Activated naive CD8-positive, alpha-beta T cell (primary cell): Measurements from ENCODE around the gene PAPOLG.
"Not testable (repeated sequence)": the region's sequence is repeated elsewhere in the genome, so short reads cannot be mapped to it uniquely, and the experiment has no call there.

ENCODE experiments used
- H3K27ac Mint-ChIP-seq: one replicate; pipeline ENCODE4 v1.8.0; 2021; ENCODE audit warnings: mixed read lengths
- H3K27me3 Mint-ChIP-seq: one replicate; pipeline ENCODE4 v1.8.0; 2021; ENCODE audit warnings: mixed read lengths
- H3K36me3 Mint-ChIP-seq: one replicate; pipeline ENCODE4 v1.8.0; 2021; ENCODE audit warnings: mixed read lengths
- H3K4me1 Mint-ChIP-seq: one replicate; pipeline ENCODE4 v1.8.0; 2021; ENCODE audit warnings: low read depth, mixed read lengths
- H3K4me3 Mint-ChIP-seq: one replicate; pipeline ENCODE4 v1.8.0; 2021; ENCODE audit warnings: mild to moderate bottlenecking, mixed read lengths
- H3K9me3 Mint-ChIP-seq: one replicate; pipeline ENCODE4 v1.8.0; 2021; ENCODE audit warnings: low read depth, mixed read lengths

PAPOLG gene

DNA sequence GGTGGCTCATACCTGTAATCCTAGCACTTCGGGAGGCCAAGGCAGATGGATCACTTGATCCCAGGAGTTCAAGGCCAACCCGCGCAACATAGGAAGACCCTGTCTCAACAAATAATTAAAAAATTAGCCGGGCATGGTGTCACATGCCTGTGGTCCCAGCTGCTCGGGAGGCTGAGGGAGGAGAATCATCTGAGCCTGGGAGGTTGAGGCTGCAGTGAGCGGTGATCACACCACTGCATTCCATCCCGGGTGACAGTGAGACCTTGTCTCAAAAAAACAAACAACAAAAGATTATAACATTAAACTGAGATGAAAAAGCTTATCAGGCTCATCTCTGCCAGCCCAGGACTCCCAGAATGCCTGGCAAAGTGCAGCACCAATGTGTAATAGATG, 50.5 kb downstream of the PAPOLG start:
- peak overlapping the region; percentile 93 for H3K27ac Mint-ChIP-seq
- no peaks in the 10 kb centered on the region for H3K27me3 Mint-ChIP-seq
- no peaks in the 10 kb centered on the region for H3K9me3 Mint-ChIP-seq
- H3K36me3 Mint-ChIP-seq: peaks cover 3% of the 10 kb centered on the region
- H3K4me1 Mint-ChIP-seq: peaks cover 51% of the 10 kb centered on the region
- H3K4me3 Mint-ChIP-seq: peak overlapping the region; percentile 64

DNA sequence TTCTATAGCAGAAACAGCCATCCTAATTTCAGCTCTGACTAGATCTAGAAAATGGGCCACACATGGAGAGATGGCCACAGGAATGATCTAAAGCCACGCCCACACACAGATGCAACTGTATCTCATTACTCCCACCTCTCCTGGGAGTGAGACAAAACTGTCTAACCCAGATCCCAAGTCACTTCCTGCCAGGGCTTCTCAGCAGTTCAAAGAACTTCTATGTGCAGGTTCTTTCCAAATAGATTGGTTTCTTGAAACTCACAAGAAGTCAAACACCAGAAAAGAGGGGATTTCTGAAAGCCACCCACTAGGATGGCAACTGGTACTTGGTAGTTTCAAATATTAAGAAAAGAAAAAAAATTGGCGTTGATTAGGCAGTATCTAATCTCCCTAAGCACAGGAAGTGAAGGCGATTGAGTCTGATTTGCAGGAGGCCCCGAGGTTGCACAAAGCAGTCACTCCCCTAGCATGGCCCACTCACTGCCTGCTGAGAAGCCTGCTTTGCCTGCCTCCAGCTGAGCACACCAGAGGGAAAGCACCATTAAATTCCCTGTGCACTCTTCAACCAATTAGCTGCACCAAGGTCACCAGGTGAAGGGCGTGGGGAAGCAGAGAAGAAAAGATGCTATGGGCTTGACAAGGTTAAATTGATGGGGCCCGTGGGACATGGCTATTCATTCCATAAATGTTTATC, 51.1 kb downstream of the PAPOLG start:
- Mint-ChIP-seq H3K36me3 (peaks cover 3% of the 10 kb centered on the region), H3K9me3 (no peaks in the 10 kb centered on the region), H3K27ac (peak overlapping the region; percentile 93), H3K4me3 (peak overlapping the region; percentile 64), H3K4me1 (peaks cover 51% of the 10 kb centered on the region), H3K27me3 (no peaks in the 10 kb centered on the region)

DNA sequence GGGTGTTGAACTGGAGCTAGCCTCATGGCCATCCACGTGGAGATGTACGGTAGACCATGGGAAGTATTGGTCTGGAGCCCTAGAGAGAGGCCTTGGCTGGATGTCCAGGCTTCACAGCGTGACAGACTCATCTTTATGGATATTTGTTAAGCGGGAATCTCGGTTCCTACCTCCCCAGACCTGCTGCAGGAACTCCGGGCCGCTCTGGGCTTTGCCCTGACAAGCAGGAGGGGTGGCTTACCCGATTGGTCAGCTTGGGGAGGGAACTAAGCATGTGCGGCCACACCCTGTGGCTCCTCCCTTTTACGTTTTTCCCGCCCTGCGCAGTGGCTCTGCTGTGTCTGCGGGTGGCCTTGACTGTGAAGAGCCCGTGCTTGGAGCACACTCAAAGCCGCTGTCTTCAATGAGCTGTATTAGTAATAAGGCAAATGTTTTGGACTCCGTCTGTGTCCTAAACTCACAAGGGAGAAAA, 52.3 kb downstream of the PAPOLG start:
- H3K9me3 Mint-ChIP-seq: no peaks in the 10 kb centered on the region
- H3K36me3 Mint-ChIP-seq: peaks cover 3% of the 10 kb centered on the region
- no peaks in the 10 kb centered on the region for H3K27me3 Mint-ChIP-seq
- H3K4me1 Mint-ChIP-seq: peaks cover 51% of the 10 kb centered on the region
- H3K4me3 Mint-ChIP-seq: no peak overlapping the region
- peak overlapping the region; percentile 93 for H3K27ac Mint-ChIP-seq

DNA sequence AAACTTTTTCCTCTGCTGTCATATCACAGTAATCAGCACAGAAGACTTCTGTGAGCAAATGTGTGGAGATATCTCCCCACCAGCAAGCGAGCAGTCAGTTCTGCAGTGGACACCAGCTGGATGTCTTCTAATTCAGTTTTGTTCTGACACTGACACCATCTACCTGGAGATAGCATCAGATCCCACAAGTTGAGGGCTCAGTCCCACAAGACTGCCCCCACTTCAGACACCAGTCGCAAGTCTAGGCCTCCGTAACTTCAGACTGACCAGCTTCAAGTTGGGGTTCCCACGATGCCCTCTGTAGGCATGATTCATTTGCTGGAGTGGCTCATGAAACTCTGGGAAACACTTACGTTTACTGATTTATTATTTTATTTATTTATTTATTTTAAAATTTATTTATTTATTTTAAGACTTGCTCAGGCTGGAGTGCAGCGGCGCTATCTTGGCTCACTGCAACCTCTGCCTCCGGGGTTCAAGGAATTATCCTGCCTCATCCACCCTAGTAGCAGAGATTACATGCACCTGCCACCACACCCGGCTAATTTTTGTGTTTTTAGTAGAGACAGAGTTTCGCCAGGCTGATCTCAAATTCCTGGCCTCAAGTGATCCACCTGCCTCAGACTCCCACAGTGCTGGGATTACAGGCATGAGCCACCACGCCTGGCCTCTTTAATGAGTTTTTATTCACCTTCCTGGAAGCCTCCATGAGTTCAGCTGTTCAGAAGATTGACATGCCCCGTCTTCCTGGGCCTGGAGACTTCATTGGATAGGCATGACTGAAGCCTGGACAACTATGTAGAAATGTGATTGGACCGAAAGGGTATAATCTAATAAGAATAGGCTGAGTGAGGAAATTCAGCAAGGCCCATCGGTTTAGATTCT, 55.7 kb downstream of the PAPOLG start:
- Mint-ChIP-seq H3K9me3 (no peaks in the 10 kb centered on the region), H3K27ac (no peak overlapping the region), H3K36me3 (peaks cover 3% of the 10 kb centered on the region), H3K4me3 (no peak overlapping the region), H3K4me1 (peaks cover 34% of the 10 kb centered on the region), H3K27me3 (no peaks in the 10 kb centered on the region)

DNA sequence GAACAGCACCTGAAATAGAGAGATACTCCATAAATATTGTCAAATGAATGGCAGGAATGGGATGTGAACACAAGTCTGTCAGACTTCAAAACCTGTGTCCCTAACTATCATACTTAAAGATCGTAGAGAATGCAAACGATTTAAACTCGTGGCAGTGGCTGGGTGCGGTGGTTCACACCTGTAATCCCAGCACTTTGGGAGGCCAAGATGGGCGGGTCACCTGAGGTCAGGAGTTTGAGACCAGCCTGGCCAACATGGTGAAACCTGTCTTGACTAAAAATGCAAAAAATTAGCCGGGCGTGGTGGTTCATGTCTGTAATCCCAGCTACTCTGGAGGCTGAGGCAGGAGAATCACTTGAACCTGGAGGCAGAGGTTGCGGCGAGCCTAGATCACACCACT, 61.1 kb downstream of the PAPOLG start:
- Mint-ChIP-seq H3K4me1 (peaks cover 47% of the 10 kb centered on the region), H3K27ac (peak overlapping the region; percentile 61)
- H3K36me3 Mint-ChIP-seq, H3K27me3 Mint-ChIP-seq, H3K4me3 Mint-ChIP-seq, H3K9me3 Mint-ChIP-seq: not testable (repeated sequence)

DNA sequence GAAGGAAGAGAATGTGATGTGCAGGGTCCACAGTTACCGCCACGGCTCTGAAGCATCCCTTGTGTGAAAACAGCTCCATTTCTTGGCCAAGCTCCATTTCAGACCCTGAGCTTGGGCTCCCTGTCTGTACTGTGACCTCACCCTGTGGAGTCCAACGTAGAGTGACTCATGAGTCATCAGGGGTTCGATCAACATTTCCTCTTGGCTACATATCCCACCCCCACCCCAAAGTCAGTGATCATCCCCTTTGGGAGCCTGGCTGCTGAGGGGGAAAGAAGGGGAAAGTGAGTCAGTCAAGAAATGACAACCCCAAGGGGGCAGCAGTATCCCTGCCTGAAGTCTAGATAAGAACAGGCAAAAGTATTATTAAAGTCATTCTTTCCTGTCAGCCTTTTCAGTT, 62.2 kb downstream of the PAPOLG start:
- Mint-ChIP-seq H3K27ac (peak overlapping the region; percentile 90), H3K27me3 (no peaks in the 10 kb centered on the region), H3K9me3 (no peaks in the 10 kb centered on the region), H3K4me1 (peaks cover 47% of the 10 kb centered on the region), H3K4me3 (peak overlapping the region; percentile 61), H3K36me3 (no peaks in the 10 kb centered on the region)

DNA sequence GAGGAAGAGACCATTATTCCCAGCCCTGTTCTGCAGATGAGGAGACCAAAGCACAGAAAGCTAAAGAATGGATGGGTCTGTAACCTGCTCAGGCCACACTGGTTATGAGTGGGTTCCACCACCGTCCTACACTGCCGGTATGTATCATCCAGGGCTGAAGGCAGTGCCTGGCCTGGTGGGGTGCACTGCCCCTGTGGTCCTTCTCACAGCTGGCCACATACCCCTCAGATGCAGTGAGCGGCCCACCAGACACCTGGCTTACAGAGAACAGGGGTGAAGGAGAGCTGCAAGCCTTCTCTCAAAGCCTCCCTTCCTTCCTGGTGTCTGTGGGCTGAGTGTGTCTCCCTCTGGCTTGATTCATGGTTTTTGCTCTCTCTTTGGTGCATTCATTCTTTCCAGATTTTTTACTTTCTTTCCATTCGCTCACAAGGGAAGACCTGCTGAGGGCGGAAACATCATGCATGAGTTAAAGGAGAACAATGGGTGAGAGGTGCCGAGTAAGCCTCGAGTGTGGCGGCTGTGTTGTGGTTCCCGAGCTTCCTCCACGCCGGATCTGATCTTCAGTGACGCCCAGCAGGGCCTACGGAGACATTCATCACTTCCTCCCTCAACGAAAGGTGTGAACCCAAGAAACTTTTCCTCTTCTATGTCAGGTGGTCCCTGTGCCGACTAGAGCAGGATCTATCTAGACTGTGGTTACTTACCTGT, 63.2 kb downstream of the PAPOLG start:
- Mint-ChIP-seq H3K4me3 (peak overlapping the region; percentile 69), H3K27me3 (no peaks in the 10 kb centered on the region), H3K4me1 (peaks cover 47% of the 10 kb centered on the region), H3K27ac (peak overlapping the region; percentile 90), H3K9me3 (no peaks in the 10 kb centered on the region), H3K36me3 (no peaks in the 10 kb centered on the region)

DNA sequence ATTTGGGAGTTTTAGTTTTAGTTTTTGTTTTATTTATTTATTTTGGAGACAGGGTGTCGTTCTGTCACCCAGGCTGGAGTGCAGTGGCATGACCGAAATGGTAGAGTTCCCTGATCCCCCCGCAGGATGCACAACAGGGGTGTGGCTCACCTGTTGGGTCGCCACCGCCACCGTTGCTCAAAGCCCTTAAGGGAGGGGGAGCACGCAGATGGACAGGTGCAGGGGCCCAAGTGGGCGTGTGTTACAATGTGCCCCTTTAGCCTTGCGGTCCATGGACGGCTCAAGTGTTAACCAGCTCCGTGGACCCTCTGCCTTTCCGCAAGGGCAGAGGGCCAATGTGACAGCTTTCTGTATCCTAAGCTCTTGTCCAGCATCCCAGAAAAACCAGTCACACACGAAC, 63.9 kb downstream of the PAPOLG start:
- peaks cover 47% of the 10 kb centered on the region for H3K4me1 Mint-ChIP-seq
- no peaks in the 10 kb centered on the region for H3K9me3 Mint-ChIP-seq
- H3K36me3 Mint-ChIP-seq: no peaks in the 10 kb centered on the region
- no peaks in the 10 kb centered on the region for H3K27me3 Mint-ChIP-seq
- peak overlapping the region; percentile 90 for H3K27ac Mint-ChIP-seq
- peak overlapping the region; percentile 69 for H3K4me3 Mint-ChIP-seq

DNA sequence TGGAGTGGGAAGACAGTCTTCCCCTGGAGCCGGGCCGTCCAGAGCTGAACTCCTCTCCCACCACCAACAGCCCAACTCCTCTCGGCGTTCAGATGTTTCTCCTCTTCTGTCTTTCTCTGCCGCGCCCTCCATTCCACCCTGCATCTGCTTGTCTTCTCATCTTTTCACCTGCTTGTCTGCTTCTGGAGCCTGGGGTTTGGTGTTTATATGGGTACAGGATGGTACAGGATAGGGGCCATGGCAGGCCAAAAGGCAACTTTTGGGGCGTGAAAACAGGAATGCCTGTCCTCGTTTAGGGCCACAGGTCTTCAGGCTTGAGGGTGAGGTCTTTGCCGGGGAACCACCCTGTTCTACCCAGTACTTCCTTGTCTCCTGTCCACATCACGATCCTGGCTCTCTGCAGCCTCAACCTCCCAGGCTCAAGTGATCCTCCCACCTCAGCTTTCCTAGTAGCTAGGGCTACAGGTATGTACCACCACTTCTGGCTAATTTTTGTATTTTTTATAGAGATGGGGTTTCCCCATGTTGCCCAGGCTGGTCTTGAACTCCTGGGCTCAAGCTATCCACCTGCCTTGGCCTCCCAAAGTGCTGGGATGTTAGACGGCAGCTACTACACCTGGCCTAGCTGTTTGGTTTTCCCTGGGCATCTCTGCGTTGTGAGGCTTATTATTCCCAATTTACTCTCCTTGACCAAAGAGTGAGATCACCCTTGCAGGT, 64.5 kb downstream of the PAPOLG start:
- Mint-ChIP-seq H3K27me3 (no peaks in the 10 kb centered on the region), H3K27ac (peak overlapping the region; percentile 90), H3K4me1 (peaks cover 47% of the 10 kb centered on the region), H3K36me3 (no peaks in the 10 kb centered on the region), H3K9me3 (no peaks in the 10 kb centered on the region), H3K4me3 (no peak overlapping the region)

DNA sequence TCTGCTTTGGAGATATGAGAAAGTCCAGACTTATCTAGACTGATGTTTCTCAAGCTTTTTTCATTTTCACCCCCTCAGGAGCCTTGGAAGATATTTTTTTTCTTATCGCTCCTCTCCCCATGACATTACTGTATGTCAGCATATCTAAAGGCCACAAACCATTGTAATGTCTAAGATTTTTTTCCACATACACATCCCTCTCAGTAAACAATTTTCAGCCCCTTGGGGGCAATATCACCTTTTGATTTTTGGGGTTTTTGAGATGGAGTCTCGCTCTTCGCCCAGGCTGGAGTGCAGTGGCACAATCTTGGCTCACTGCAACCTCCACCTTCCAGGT, 65.0 kb downstream of the PAPOLG start:
- Mint-ChIP-seq H3K4me1 (peaks cover 49% of the 10 kb centered on the region), H3K4me3 (no peak overlapping the region), H3K9me3 (no peaks in the 10 kb centered on the region), H3K27me3 (no peaks in the 10 kb centered on the region), H3K27ac (peak overlapping the region; percentile 90), H3K36me3 (no peaks in the 10 kb centered on the region)

DNA sequence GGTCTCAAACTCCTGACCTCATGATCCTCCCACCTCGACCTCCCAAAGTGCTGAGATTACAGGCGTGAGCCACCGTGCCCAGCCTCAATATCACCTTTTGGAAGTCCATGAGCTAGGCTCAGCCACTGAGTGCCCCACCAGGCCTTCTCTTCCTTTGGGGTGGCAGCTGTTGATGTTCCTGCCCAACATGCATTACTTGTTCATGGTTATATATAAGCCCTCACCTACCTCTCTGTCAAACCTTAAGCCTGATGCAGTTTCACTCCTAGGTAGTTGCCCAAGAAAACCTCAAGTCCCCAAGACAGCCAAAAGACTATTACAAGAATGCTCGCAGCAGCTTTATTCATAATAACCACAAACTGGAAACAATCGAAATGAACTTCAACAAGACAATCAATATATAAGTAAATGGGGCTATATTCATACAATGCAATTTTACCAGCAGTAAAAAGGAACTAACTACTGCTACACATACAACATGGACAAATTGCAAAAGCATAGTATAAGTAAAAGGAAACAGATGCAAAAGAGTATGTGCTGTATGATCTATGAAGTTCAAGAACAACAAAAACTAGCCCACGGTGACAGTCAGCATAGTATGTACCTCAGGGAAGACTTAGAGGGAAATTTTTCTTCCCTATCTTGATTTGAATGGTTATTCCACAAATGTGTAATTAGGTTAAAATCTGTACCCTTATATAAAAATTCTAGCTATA, 65.7 kb downstream of the PAPOLG start:
- no peak overlapping the region for H3K4me3 Mint-ChIP-seq
- H3K4me1 Mint-ChIP-seq: peaks cover 48% of the 10 kb centered on the region
- peak overlapping the region; percentile 90 for H3K27ac Mint-ChIP-seq
- H3K9me3 Mint-ChIP-seq: no peaks in the 10 kb centered on the region
- H3K36me3 Mint-ChIP-seq: no peaks in the 10 kb centered on the region
- H3K27me3 Mint-ChIP-seq: no peaks in the 10 kb centered on the region

DNA sequence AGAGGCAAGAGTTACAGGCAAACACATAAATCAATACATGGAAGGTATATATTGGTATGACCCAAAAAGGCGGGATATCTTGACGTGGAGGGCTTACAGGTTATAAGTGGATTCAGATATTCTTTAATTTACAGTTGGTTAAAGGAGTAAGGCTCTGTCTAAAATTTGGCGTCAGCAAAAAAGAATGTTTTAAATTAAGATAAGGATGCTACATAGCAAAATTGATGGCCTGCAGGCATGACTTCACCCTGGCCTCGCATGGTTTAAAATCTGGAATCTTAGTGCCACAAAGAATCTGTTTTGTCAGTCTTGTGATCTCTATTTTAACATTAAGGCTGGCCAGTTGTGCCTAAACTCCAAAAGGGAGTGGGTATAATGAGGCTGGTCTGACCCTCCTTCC, 66.9 kb downstream of the PAPOLG start:
- H3K9me3 Mint-ChIP-seq: no peaks in the 10 kb centered on the region
- peaks cover 44% of the 10 kb centered on the region for H3K4me1 Mint-ChIP-seq
- no peaks in the 10 kb centered on the region for H3K36me3 Mint-ChIP-seq
- no peak overlapping the region for H3K27ac Mint-ChIP-seq
- H3K4me3 Mint-ChIP-seq: no peak overlapping the region
- no peaks in the 10 kb centered on the region for H3K27me3 Mint-ChIP-seq

DNA sequence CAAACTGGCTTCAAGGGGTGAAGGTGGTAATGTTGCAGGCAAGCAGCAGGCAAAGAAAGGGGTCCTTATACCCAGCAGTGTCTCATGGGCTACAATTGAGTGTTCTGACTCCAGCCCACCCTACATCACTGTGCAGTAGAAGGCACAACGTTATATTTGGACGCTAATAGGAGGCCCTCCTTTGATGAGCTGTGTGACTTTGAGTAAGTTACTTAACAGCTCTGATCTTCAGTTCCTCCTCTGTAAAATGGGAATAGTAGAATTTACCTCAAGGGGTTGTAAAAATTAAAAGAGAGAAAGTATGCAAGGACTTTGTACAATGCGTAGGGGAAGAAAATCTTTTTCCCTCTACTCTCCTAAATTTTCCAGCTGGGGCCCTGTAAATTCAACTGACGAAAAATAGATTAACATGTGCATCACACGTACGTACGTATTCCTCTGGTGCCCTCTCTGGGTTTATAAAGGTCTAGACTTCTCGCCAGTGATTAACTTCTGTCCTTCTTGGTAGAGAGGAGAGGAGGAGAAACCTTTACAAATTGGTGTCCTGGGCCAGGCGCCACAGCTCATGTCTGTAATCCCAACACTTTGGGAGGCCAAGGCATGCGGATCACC, 67.7 kb downstream of the PAPOLG start:
- H3K27me3 Mint-ChIP-seq: no peaks in the 10 kb centered on the region
- H3K9me3 Mint-ChIP-seq: no peaks in the 10 kb centered on the region
- H3K4me3 Mint-ChIP-seq: no peak overlapping the region
- peaks cover 36% of the 10 kb centered on the region for H3K4me1 Mint-ChIP-seq
- H3K27ac Mint-ChIP-seq: no peak overlapping the region
- no peaks in the 10 kb centered on the region for H3K36me3 Mint-ChIP-seq

DNA sequence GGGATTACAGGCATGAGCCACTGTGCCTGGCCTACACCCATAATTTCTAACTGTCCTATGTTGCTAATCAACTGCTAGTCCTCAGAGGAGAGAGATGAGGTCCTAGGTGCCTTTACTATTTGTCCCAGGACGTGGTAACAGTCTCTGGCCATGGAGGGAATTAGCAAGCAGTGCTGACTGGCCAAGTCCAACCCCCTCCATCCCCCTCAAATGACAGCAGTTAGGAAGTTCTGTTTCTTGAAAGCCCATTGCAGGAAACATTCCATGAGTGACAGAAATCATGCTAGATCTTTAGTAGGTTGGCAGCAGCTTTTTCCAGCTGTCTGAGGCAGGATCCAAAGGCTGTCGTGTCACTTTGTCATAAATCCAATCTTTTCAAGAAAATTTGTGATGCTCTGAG, 69.6 kb downstream of the PAPOLG start:
- H3K9me3 Mint-ChIP-seq: no peaks in the 10 kb centered on the region
- no peaks in the 10 kb centered on the region for H3K27me3 Mint-ChIP-seq
- H3K4me1 Mint-ChIP-seq: peaks cover 20% of the 10 kb centered on the region
- H3K27ac Mint-ChIP-seq: no peak overlapping the region
- peaks cover 4% of the 10 kb centered on the region for H3K36me3 Mint-ChIP-seq
- H3K4me3 Mint-ChIP-seq: no peak overlapping the region
